Measurements from ENCODE around the gene THRSP.
"Not testable (repeated sequence)": the region's sequence is repeated elsewhere in the genome, so short reads cannot be mapped to it uniquely, and the experiment has no call there.

THRSP gene

GRCh38 chr11:78083021-78083420 lies 19.4 kb downstream of the THRSP start:
- Histone ChIP-seq H3K27ac (no peak overlapping the region), H3K4me3 (no peak overlapping the region)
- DNase-seq (ENCODE audit: low spot score), result no peak
- no peak for TF ChIP-seq CTCF (IDR thresholded peaks at IDR 0.05)

- not testable (repeated sequence) for H3K27ac ChIP-seq; H3K4me3 ChIP-seq; DNase-seq (ENCODE audit: low spot score)
These were observed 20.8 kb downstream of the THRSP start for GRCh38 chr11:78084506-78084905.

GRCh38 chr11:78085972-78086371 lies 22.3 kb downstream of the THRSP start:
- Histone ChIP-seq H3K4me3 (no peak overlapping the region), H3K27ac (no peak overlapping the region)
- no peak for DNase-seq (ENCODE audit: low spot score)
- no peak for TF ChIP-seq CTCF (IDR thresholded peaks at IDR 0.05)

GRCh38 chr11:78086521-78087074 lies 22.9 kb downstream of the THRSP start:
- DNase-seq (ENCODE audit: low spot score); H3K4me3 ChIP-seq; H3K27ac ChIP-seq: not testable (repeated sequence)

- no peak for TF ChIP-seq CTCF (IDR thresholded peaks at IDR 0.05)
- DNase-seq (ENCODE audit: low spot score), result no peak
- no peak overlapping the region for H3K27ac ChIP-seq
- no peak overlapping the region for H3K4me3 ChIP-seq
These were observed 30.6 kb downstream of the THRSP start for GRCh38 chr11:78094250-78094649.

GRCh38 chr11:78097666-78098385 lies 34.2 kb downstream of the THRSP start:
- Histone ChIP-seq H3K27ac (no peak overlapping the region), H3K4me3 (no peak overlapping the region)
- no peak for DNase-seq (ENCODE audit: low spot score)
- TF ChIP-seq CTCF (IDR thresholded peaks at IDR 0.05), result no peak

- DNase-seq (ENCODE audit: low spot score), result no peak
- no peak for TF ChIP-seq CTCF (IDR thresholded peaks at IDR 0.05)
- no peak overlapping the region for H3K27ac ChIP-seq
- no peak overlapping the region for H3K4me3 ChIP-seq
These were observed 36.0 kb downstream of the THRSP start for GRCh38 chr11:78099666-78100065.

GRCh38 chr11:78100261-78100660 lies 36.6 kb downstream of the THRSP start:
- DNase-seq (ENCODE audit: low spot score), result no peak
- no peak for TF ChIP-seq CTCF (IDR thresholded peaks at IDR 0.05)

More at GRCh38 chr11:78100261-78100660, 36.6 kb downstream of the THRSP start:
- H3K27ac ChIP-seq, result no peak overlapping the region
- no peak overlapping the region for H3K4me3 ChIP-seq
